GM12872 (cell line): Measurements from ENCODE around the gene RAB44.

Source experiments
- CTCF ChIP-seq: IDR thresholded peaks from 3 replicates; pipeline ENCODE4 v1.5.1; 2011; ENCODE audit warnings: low read depth, mild to moderate bottlenecking, low read length, moderate library complexity; ENCODE audit not compliant: insufficient read depth

RAB44 gene

GRCh38 chr6:36699348-36699747 is 1.7 kb downstream of the RAB44 start:
- TF ChIP-seq CTCF = no peak

- TF ChIP-seq CTCF = no peak
Observed at GRCh38 chr6:36700071-36700812, 2.6 kb downstream of the RAB44 start.

- TF ChIP-seq CTCF = no peak
Observed at GRCh38 chr6:36700831-36701230, 3.2 kb downstream of the RAB44 start.

- TF ChIP-seq CTCF = peak; percentile 71
Observed at GRCh38 chr6:36701401-36701991, 3.9 kb downstream of the RAB44 start.

- no peak for TF ChIP-seq CTCF
Observed at GRCh38 chr6:36702656-36703055, 5.0 kb downstream of the RAB44 start.

GRCh38 chr6:36703081-36703606 is 5.5 kb downstream of the RAB44 start:
- TF ChIP-seq CTCF = no peak

GRCh38 chr6:36703982-36704381 is 6.4 kb downstream of the RAB44 start:
- TF ChIP-seq CTCF = no peak
